PC-9 (cell line): ENCODE data around the gene ALCAM.

Source experiments
- CTCF ChIP-seq: fragments of 200-600 bp; sonication (generic); conservative IDR thresholded peaks from 2 replicates; pipeline ENCODE4 v1.6.1; 2017; ENCODE audit warnings: mixed run types, antibody characterized with exemption, mild to moderate bottlenecking, moderate library complexity
- EZH2 ChIP-seq: fragments of 200-600 bp; sonication (generic); IDR thresholded peaks from 2 replicates; pipeline ENCODE4 v1.8.0; 2017; ENCODE audit warnings: antibody characterized with exemption, low read depth

- TF ChIP-seq CTCF: no peak
- TF ChIP-seq EZH2: no peak
Observed at GRCh38 chr3:105470851-105471250, 104.1 kb downstream of the ALCAM start.
